HepG2 (cell line): ENCODE data around the gene LMCD1. TPM values are rescaled to one million over a fixed set of nuclear protein-coding genes. Genes with fewer than 3 reads are reported as not detected.

Source experiments
- AHR ChIP-seq: IDR thresholded peaks from 2 replicates; pipeline ENCODE4 v1.6.1; 2018; ENCODE audit warnings: missing genetic modification reagents, missing compliant biosample characterization
- ARNT2 ChIP-seq: sonication (generic); formaldehyde crosslinking; IDR thresholded peaks from 2 replicates; pipeline ENCODE4 v1.8.0; 2022; ENCODE audit warnings: mild to moderate bottlenecking, low read depth, missing genetic modification reagents, moderate library complexity
- CHD4 ChIP-seq: fragments of 200-600 bp; sonication (generic); IDR thresholded peaks from 2 replicates; pipeline ENCODE4 v1.7.0; 2017; ENCODE audit warnings: mild to moderate bottlenecking, low read length, borderline replicate concordance
- CREM ChIP-seq, 2 experiments: sonication (generic) in 1 of 2; formaldehyde crosslinking in 1 of 2; IDR thresholded peaks; 2 replicates each; pipeline versions ENCODE4 v1.4.0 to v1.6.1; 2016 to 2020; ENCODE audit warnings: antibody characterized with exemption in 1 of 2, mild to moderate bottlenecking in 1 of 2, missing genetic modification reagents in 1 of 2
- DNMT1 ChIP-seq: sonication (generic); formaldehyde crosslinking; IDR thresholded peaks from 2 replicates; pipeline ENCODE4 v1.5.1; 2020; ENCODE audit warnings: mild to moderate bottlenecking, missing genetic modification reagents
- E2F2 ChIP-seq: sonication (generic); formaldehyde crosslinking; IDR thresholded peaks from 2 replicates; pipeline ENCODE4 v1.4.0; 2020; ENCODE audit warnings: missing genetic modification reagents, borderline replicate concordance
- EHMT2 ChIP-seq: fragments of 200-600 bp; sonication (generic); IDR thresholded peaks from 2 replicates; pipeline ENCODE4 v1.7.0; 2017; ENCODE audit warnings: antibody characterized with exemption, low read depth, low read length, borderline replicate concordance
- JARID2 ChIP-seq: sonication (generic); formaldehyde crosslinking; IDR thresholded peaks from 2 replicates; pipeline ENCODE4 v1.8.1; 2023; ENCODE audit warnings: missing genetic modification reagents, inconsistent platforms; ENCODE audit not compliant: insufficient replicate concordance
- KDM3A ChIP-seq: IDR thresholded peaks from 2 replicates; pipeline ENCODE4 v1.6.1; 2018; ENCODE audit warnings: low read depth, missing compliant biosample characterization
- MEIS2 ChIP-seq: sonication (generic); formaldehyde crosslinking; IDR thresholded peaks from 2 replicates; pipeline ENCODE4 v1.9.0; 2021; ENCODE audit warnings: mild to moderate bottlenecking, missing genetic modification reagents
- NFATC3 ChIP-seq: sonication (generic); formaldehyde crosslinking; IDR thresholded peaks from 2 replicates; pipeline ENCODE4 v1.5.1; 2020; ENCODE audit warnings: mild to moderate bottlenecking, missing genetic modification reagents
- RCOR2 ChIP-seq: IDR thresholded peaks from 2 replicates; pipeline ENCODE4 v1.6.1; 2016; ENCODE audit warnings: missing biosample characterization, missing genetic modification reagents
- SOX5 ChIP-seq: IDR thresholded peaks from 2 replicates; pipeline ENCODE4 v1.6.1; 2016; ENCODE audit warnings: borderline replicate concordance
- SP4 ChIP-seq: sonication (generic); formaldehyde crosslinking; IDR thresholded peaks from 2 replicates; pipeline ENCODE4 v1.8.1; 2023; ENCODE audit warnings: mild to moderate bottlenecking, missing genetic modification reagents
- ZNF24 ChIP-seq: fragments of 450-650 bp; IDR thresholded peaks from 2 replicates; pipeline ENCODE4 v1.6.1; 2017; ENCODE audit warnings: antibody characterized with exemption, mild to moderate bottlenecking
- ZNF281 ChIP-seq: sonication (generic); formaldehyde crosslinking; IDR thresholded peaks from 2 replicates; pipeline ENCODE4 v1.4.0; 2020; ENCODE audit warnings: missing genetic modification reagents, borderline replicate concordance
- ZNF354B ChIP-seq: sonication (generic); formaldehyde crosslinking; IDR thresholded peaks from 2 replicates; pipeline ENCODE4 v1.8.0; 2022; ENCODE audit warnings: mild to moderate bottlenecking, missing genetic modification reagents
- ZNF546 ChIP-seq: sonication (generic); formaldehyde crosslinking; conservative IDR thresholded peaks from 2 replicates; pipeline ENCODE4 v1.8.1; 2023; ENCODE audit warnings: mild to moderate bottlenecking, missing genetic modification reagents
- ZNF570 ChIP-seq: sonication (generic); formaldehyde crosslinking; IDR thresholded peaks from 2 replicates; pipeline ENCODE4 v1.4.0; 2020; ENCODE audit warnings: mild to moderate bottlenecking, missing genetic modification reagents, borderline replicate concordance
- ZSCAN12 ChIP-seq: sonication (generic); formaldehyde crosslinking; IDR thresholded peaks from 2 replicates; pipeline ENCODE4 v1.9.0; 2021; ENCODE audit warnings: mild to moderate bottlenecking, missing genetic modification reagents
- polyA plus RNA-seq, 8 experiments: library from polyadenylated mRNA; depleted of rRNA in 3 of 8; stranded (reverse) in 7 of 8; unstranded in 1 of 8; fragments of >200 nt; fragmentation: Illumina TruSeq in 4 of 8; extraction: Trizol in 4 of 8; gene quantifications; 2 replicates each; pipeline versions ENCODE4 v1.2.1 to v1.2.3, GENCODE V29; 2011 to 2016; ENCODE audit warnings: low read depth in 4 of 8, missing spikeins in 1 of 8, mixed read lengths in 1 of 8; ENCODE audit not compliant: insufficient read depth in 1 of 8
- total RNA-seq, 5 experiments: library from RNA; depleted of rRNA; stranded (reverse); fragments of >200 nt; fragmentation: Illumina TruSeq; extraction: Trizol; gene quantifications; 2 replicates each; pipeline ENCODE4 v1.2.3, GENCODE V29; 2016; ENCODE audit warnings: low read depth in 1 of 5
- TF ChIP-seq, protein P1 (sequence below): sonication (generic); formaldehyde crosslinking; IDR thresholded peaks from 2 replicates; pipeline ENCODE4 v1.4.0; 2020; ENCODE audit warnings: missing genetic modification reagents
- TF ChIP-seq, protein P2 (sequence below): sonication (generic); formaldehyde crosslinking; IDR thresholded peaks from 2 replicates; pipeline ENCODE4 v1.4.0; 2020; ENCODE audit warnings: mild to moderate bottlenecking, low read depth, missing genetic modification reagents

The LMCD1 gene
- total and polyA plus RNA-seq, 2 of the 13 experiments (the other 11 are each of a cell fraction or from before 2014, with no cell fraction given) = 6.2 to 7.1 TPM

DNA sequence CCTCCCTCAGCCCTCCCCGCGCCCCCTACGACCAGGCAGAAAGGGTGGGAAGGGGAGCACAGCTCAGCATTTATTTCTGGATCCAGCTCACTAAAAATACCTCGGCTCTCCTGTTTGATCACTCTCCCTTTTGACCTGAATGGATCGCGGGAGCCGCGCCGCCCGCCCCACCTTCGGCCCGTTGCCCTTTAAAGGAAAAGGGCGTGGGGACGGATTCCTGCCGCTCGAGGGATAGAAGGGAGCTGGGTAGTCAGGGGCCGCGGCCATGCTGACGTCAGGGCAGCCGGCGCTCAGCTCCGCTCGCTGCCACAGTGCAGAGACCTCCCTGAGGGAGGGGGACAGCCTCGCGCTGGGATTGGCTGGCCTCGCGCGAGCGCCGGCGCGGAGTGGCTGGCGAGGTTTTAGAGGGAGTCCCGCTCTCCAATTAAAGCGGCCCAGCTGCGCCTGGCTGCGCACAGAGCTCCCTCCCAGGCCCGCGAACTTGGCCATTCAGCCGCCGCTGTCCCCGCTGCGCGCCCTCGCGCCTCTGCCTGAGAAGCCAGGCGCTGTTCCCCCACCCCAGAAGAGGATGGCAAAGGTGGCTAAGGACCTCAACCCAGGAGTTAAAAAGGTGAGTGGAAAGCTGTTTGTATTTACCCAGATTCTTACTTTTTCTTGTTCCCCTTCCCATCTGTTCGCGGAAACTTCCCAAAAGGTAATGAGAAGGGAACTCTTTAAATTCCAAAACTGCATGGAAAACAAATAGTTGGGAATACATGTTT is at the start of gene LMCD1 (continued):
- TF ChIP-seq ZNF570 (CRISPR knock-in tag) (no peak), MEIS2 (CRISPR knock-in tag) (peak; percentile 73), ZNF546 (CRISPR knock-in tag) (peak; percentile 81; the same call in 1 of the 2 replicates), ZNF354B (CRISPR knock-in tag) (no peak), SOX5 (peak; percentile 40; the same call in 1 of the 2 replicates), DNMT1 (no peak), EHMT2 (no peak), RCOR2 (CRISPR knock-in tag) (no peak; the same call in 1 of the 2 replicates), JARID2 (CRISPR knock-in tag) (no peak), CHD4 (no peak), ZNF24 (no peak), AHR (peak; percentile 93), ARNT2 (CRISPR knock-in tag) (peak; percentile 88), E2F2 (CRISPR knock-in tag) (peak; percentile 76; the same call in 1 of the 2 replicates), NFATC3 (CRISPR knock-in tag) (peak; percentile 94), ZNF281 (CRISPR knock-in tag) (no peak), CREM (IDR thresholded peaks at IDR 0.05) (peak; percentile 64), CREM (CRISPR knock-in tag; IDR thresholded peaks at IDR 0.05) (no peak), SP4 (peak; percentile 90), KDM3A (CRISPR knock-in tag) (no peak), ZSCAN12 (peak; percentile 65; the same call in 1 of the 2 replicates)
- TF ChIP-seq, protein P1, sequence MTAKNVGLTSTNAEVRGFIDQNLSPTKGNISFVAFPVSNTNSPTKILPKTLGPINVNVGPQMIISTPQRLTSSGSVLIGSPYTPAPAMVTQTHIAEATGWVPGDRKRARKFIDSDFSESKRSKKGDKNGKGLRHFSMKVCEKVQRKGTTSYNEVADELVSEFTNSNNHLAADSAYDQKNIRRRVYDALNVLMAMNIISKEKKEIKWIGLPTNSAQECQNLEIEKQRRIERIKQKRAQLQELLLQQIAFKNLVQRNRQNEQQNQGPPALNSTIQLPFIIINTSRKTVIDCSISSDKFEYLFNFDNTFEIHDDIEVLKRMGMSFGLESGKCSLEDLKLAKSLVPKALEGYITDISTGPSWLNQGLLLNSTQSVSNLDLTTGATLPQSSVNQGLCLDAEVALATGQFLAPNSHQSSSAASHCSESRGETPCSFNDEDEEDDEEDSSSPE (CRISPR knock-in tag) = peak; percentile 98
- TF ChIP-seq, protein P2, sequence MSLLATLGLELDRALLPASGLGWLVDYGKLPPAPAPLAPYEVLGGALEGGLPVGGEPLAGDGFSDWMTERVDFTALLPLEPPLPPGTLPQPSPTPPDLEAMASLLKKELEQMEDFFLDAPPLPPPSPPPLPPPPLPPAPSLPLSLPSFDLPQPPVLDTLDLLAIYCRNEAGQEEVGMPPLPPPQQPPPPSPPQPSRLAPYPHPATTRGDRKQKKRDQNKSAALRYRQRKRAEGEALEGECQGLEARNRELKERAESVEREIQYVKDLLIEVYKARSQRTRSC (CRISPR knock-in tag) = peak; percentile 91; the same call in 1 of the 2 replicates
